OCI-LY7 (cell line): ENCODE results near the gene PHB1. TPM values are rescaled to one million over a fixed set of nuclear protein-coding genes. Genes with fewer than 3 reads are reported as not detected.
A peak's percentile ranks its signal among the peaks of the same experiment; 100 is the strongest.
"Not testable (repeated sequence)": the region's sequence is repeated elsewhere in the genome, so short reads cannot be mapped to it uniquely, and the experiment has no call there.

ENCODE experiments used
- BruUV-seq: library from RNA; stranded (reverse); fragments of 400-500 nt; replicated peaks from 2 replicates; lab custom pipeline; 2021; lab: Mats Ljungman, UMichigan
- CTCF ChIA-PET: fragments of 300-600 bp; sonication (Branson Sonifier 250); formaldehyde crosslinking; loops from one replicate; lab custom pipeline; 2022; ENCODE audit warnings: antibody characterized with exemption; ENCODE audit not compliant: unreplicated experiment; lab: Charles Lee
- POLR2A ChIA-PET: fragments of 300-600 bp; sonication (Branson Sonifier 250); formaldehyde crosslinking; loops from one replicate; lab custom pipeline; 2022; ENCODE audit warnings: antibody characterized with exemption; lab: Charles Lee
- DNase-seq: peaks from one replicate; pipeline ENCODE4 v3.0.0-alpha.2; 2015; ENCODE audit warnings: low spot score
- H2AFZ ChIP-seq: fragments of 200-600 bp; sonication (generic), shearing (Covaris generic); 2 replicates; pipeline ENCODE4 v1.6.1; 2014; ENCODE audit warnings: mild to moderate bottlenecking, antibody characterized with exemption, low read length, moderate library complexity
- H3K27ac ChIP-seq: fragments of 200-600 bp; sonication (generic); 2 replicates; pipeline ENCODE4 v1.5.1; 2014; ENCODE audit warnings: mixed run types, low read depth, mild to moderate bottlenecking, moderate library complexity, low read length, inconsistent platforms; ENCODE audit not compliant: poor library complexity, severe bottlenecking
- H3K36me3 ChIP-seq: fragments of 200-600 bp; sonication (generic); 2 replicates; pipeline ENCODE4 v1.6.1; 2014; ENCODE audit warnings: mild to moderate bottlenecking, antibody characterized with exemption, low read length, moderate library complexity, mixed read lengths; ENCODE audit not compliant: insufficient read depth
- H3K4me1 ChIP-seq: fragments of 200-600 bp; sonication (generic); 2 replicates; pipeline ENCODE4 v1.5.1; 2014; ENCODE audit warnings: mild to moderate bottlenecking, low read length; ENCODE audit not compliant: insufficient read depth, poor library complexity, severe bottlenecking
- H3K4me2 ChIP-seq: fragments of 200-600 bp; sonication (generic); 2 replicates; pipeline ENCODE4 v1.6.1; 2014; ENCODE audit warnings: mild to moderate bottlenecking, low read length
- H3K4me3 ChIP-seq: fragments of 200-600 bp; sonication (generic); 2 replicates; pipeline ENCODE4 v1.5.1; 2014; ENCODE audit warnings: mild to moderate bottlenecking, low read depth, low read length; ENCODE audit not compliant: poor library complexity, severe bottlenecking
- H3K79me2 ChIP-seq: fragments of 200-600 bp; sonication (generic); 2 replicates; pipeline ENCODE4 v1.6.1; 2016; ENCODE audit warnings: low read depth, mild to moderate bottlenecking, low read length, moderate library complexity, mixed read lengths; ENCODE audit not compliant: insufficient read depth
- H3K9me2 ChIP-seq: fragments of 200-600 bp; sonication (generic); 2 replicates; pipeline ENCODE4 v1.6.1; 2016; ENCODE audit warnings: mild to moderate bottlenecking, low read length, mixed read lengths; ENCODE audit not compliant: insufficient read depth
- H3K9me3 ChIP-seq: fragments of 200-600 bp; sonication (generic); 2 replicates; pipeline ENCODE4 v1.6.1; 2014; ENCODE audit warnings: mild to moderate bottlenecking, mixed run types, low read length, mixed read lengths
- H4K20me1 ChIP-seq: fragments of 200-600 bp; sonication (generic); 2 replicates; pipeline ENCODE4 v1.6.1; 2014; ENCODE audit warnings: mild to moderate bottlenecking, antibody characterized with exemption, low read length, moderate library complexity, mixed read lengths; ENCODE audit not compliant: insufficient read depth
- EZH2phosphoT487 ChIP-seq: fragments of 200-600 bp; sonication (generic); IDR thresholded peaks from 2 replicates; pipeline ENCODE4 v1.6.1; 2018; ENCODE audit warnings: low read depth, borderline replicate concordance, mild to moderate bottlenecking, mixed run types, antibody characterized with exemption, low read length, moderate library complexity, mixed read lengths
- intact Hi-C: fragments of 100-400 bp; cut with micrococcal nuclease; formaldehyde crosslinking; loops from one replicate; pipeline ENCODE4 v1.10.0; 2022; ENCODE audit not compliant: unreplicated experiment
- total RNA-seq, 2 experiments: library from RNA; depleted of rRNA in 1 of 2; stranded (reverse); fragments of >200 nt in 1 of 2; shearing (Covaris generic) in 1 of 2; gene quantifications; 2 replicates each; pipeline ENCODE4 v1.2.3, GENCODE V29; 2014 to 2022
- TF ChIP-seq, protein P1 (sequence below): fragments of 200-600 bp; sonication (generic); conservative IDR thresholded peaks from 2 replicates; pipeline ENCODE4 v1.5.1; 2014; ENCODE audit warnings: mild to moderate bottlenecking, antibody characterized with exemption, low read length, moderate library complexity, mixed read lengths

Gene PHB1
- total RNA-seq, 2 experiments from 2014 or later, result 137 to 217 TPM

DNA sequence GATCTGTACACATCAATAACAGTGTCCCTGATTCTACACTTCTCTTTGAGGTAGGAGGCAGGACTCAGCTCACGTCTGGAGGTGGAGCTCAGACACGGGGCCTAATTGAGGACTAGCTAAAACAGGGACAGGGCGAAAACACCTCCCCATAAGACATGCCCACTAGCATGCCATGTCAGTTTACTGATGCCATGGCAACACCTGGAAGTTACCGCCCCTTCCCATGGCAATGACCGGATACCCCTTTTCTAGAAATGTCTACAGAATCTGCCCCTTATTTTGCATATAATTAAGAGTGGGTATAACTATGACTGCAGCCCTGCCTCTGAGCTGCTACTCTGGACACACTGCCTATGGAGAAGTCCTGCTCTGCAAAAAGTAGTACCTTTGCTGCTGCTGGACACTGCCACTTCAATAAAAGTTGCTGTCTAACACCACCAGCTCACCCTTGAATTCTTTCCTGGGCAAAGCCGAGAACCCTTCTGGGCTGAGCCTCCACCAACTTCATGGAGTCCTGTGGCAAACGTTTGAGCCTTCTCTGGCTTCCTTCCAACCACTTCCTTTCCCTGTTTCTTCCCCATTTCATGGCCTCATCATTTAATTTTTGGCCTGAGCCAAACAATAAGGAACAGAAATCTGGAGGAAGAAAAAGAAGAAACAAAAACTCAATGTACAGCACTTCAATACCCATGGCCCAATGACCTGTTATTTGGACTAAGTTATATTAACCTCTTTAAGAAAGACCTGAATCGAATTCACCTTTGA is 21.0 kb downstream of the PHB1 start:
- H3K27ac ChIP-seq, result no peak overlapping the region
- H3K4me1 ChIP-seq, result peaks cover 39% of the 10 kb centered on the region
- H3K4me2 ChIP-seq, result no peak overlapping the region
- H3K9me3 ChIP-seq, result no peaks in the 10 kb centered on the region
- H3K9me2 ChIP-seq, result no peaks in the 10 kb centered on the region
- ChIA-PET POLR2A (interaction anchor here (0.8 to 1.3 kb wide), 2 partner anchors 31 to 78 kb away, joined by 3 to 5 read pairs; partner anchors contain the start of gene ZNF652), CTCF (interaction anchor here (1.0 to 1.4 kb wide), 2 partner anchors 34 to 78 kb away, joined by 5 to 6 read pairs; no protein-coding TSS in a partner anchor)
- no peaks in the 10 kb centered on the region for H3K36me3 ChIP-seq
- intact Hi-C loops, result loop anchor here (2.0 to 5.0 kb wide), 2 partner anchors 33 to 161 kb away; partner anchors contain the start of gene PHOSPHO1
- no peaks in the 10 kb centered on the region for H3K79me2 ChIP-seq
- H4K20me1 ChIP-seq, result no peaks in the 10 kb centered on the region
- no peak overlapping the region for H2AFZ ChIP-seq
- H3K4me3 ChIP-seq, result no peak overlapping the region
- no peak for DNase-seq
- no TSS peak for BruUV-seq
- TF ChIP-seq EZH2phosphoT487, result no peak
- TF ChIP-seq, protein P1, sequence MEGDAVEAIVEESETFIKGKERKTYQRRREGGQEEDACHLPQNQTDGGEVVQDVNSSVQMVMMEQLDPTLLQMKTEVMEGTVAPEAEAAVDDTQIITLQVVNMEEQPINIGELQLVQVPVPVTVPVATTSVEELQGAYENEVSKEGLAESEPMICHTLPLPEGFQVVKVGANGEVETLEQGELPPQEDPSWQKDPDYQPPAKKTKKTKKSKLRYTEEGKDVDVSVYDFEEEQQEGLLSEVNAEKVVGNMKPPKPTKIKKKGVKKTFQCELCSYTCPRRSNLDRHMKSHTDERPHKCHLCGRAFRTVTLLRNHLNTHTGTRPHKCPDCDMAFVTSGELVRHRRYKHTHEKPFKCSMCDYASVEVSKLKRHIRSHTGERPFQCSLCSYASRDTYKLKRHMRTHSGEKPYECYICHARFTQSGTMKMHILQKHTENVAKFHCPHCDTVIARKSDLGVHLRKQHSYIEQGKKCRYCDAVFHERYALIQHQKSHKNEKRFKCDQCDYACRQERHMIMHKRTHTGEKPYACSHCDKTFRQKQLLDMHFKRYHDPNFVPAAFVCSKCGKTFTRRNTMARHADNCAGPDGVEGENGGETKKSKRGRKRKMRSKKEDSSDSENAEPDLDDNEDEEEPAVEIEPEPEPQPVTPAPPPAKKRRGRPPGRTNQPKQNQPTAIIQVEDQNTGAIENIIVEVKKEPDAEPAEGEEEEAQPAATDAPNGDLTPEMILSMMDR, result no peak

DNA sequence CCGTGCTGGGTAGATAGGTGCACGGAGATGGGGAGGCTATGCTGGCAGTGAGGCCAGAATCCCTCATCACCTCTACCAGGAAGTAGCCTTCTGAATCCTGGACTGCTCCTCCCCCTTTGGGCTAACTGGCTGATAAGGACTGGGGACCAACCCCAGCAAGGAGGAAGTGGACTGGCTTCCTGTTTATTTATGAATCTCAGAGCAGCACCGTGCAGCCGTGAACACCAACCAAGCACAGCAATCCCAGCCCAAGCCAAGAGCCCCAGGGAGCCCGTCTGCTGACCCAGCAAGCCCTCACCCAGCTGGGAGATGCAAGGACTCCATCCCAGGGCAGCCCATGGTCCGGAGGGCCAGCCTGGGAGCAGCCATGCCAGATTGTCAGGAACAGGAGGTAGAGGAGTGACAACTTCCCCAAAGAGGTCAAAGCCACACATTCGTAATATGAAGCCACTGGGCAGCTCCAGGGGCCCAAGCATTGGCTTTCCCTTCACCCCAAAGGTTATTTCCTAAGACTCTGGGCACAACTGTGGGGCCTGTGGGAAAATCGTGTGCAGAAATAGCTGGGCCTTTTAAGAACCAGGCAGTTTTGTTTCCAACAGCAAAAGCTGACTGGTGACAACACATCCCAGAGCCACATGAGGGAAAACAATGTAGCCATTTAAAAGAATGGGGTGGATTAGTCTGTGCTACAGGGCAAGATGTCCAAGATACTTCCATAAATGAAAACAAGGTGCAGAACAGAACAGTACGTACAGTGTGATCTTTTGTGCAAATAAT is 23.9 kb downstream of the PHB1 start:
- Histone ChIP-seq H3K36me3 (no peaks in the 10 kb centered on the region), H3K4me3 (peak overlapping the region; percentile 55), H4K20me1 (no peaks in the 10 kb centered on the region), H3K79me2 (no peaks in the 10 kb centered on the region), H3K4me2 (peak overlapping the region; percentile 70), H3K4me1 (peaks cover 56% of the 10 kb centered on the region), H2AFZ (peak overlapping the region; percentile 90), H3K9me2 (no peaks in the 10 kb centered on the region), H3K9me3 (no peaks in the 10 kb centered on the region), H3K27ac (peak overlapping the region; percentile 79)
- intact Hi-C loops, result loop anchor here (5.0 kb wide), 1 partner anchor 158 kb away; the partner anchor contains the start of gene PHOSPHO1
- DNase-seq, result peak; percentile 80
- CTCF ChIA-PET, result no interaction called here
- TF ChIP-seq EZH2phosphoT487, result no peak
- TF ChIP-seq, protein P1, result no peak
- POLR2A ChIA-PET, result interaction anchor here (0.6 to 3.2 kb wide), 8 partner anchors 10 to 114 kb away, joined by 3 to 15 read pairs (median 5); no protein-coding TSS in a partner anchor
- BruUV-seq, result TSS peak; percentile 82

DNA sequence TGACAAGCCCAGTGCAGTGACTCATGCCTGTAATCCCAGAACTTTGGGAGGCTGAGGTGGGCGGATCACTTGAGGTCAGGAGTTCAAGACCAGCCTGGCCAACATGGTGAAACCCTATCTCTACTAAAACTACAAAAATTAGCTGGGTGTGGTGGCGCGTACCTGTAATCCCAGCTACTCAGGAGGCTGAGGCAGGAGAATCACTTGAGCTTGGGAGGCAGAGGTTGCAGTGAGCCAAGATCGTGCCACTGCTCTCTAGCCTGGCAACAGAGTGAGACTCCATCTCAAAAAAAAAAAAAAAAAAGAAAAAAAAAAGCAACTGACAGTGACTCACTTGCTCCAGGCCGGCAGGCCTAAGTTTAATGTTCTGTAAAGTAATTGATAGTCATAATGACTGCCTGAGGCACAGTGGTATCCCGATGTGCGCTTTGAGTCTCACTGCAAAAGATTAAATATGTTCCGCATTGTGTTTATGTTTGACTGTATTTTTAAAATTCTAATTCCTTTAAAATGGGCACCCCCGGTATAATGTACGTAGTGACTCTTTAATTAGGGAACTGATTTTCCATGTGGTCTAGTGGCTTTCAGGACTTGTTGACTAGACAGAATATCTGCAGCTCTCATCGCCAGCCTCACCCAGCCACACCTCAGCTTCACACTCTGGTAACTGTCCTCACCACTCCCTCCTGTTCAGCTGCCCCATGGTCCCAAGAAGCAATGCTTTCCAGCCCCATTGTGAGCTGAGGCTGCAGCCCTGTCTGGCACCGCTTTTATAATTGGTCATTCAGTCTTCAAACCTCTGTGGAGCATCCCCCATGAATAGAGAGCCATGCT is 25.0 kb downstream of the PHB1 start:
- peak overlapping the region; percentile 90 for H2AFZ ChIP-seq
- intact Hi-C loops, result loop anchor here (5.0 kb wide), 1 partner anchor 157 kb away; the partner anchor contains the start of gene PHOSPHO1
- H3K9me2 ChIP-seq, H3K79me2 ChIP-seq, H4K20me1 ChIP-seq, H3K9me3 ChIP-seq, H3K36me3 ChIP-seq: not testable (repeated sequence)
- H3K4me3 ChIP-seq, result peak overlapping the region; percentile 55
- H3K4me1 ChIP-seq, result peaks cover 53% of the 10 kb centered on the region
- ChIA-PET CTCF (interaction anchor here (2.6 kb wide), 1 partner anchor 31 kb away, joined by 6 read pairs; no protein-coding TSS in a partner anchor), POLR2A (interaction anchor here (0.9 to 3.2 kb wide), 7 partner anchors 9 to 74 kb away, joined by 3 to 15 read pairs (median 4); partner anchors contain the start of gene PHB1)
- H3K4me2 ChIP-seq, result peak overlapping the region; percentile 85
- BruUV-seq, result TSS peak; percentile 86
- DNase-seq, result peak; percentile 24
- peak overlapping the region; percentile 79 for H3K27ac ChIP-seq
